ENCODE results near the gene INPP5A. TPM values are rescaled to one million over a fixed set of nuclear protein-coding genes. Genes with fewer than 3 reads are reported as not detected.
A peak's percentile ranks its signal among the peaks of the same experiment; 100 is the strongest.
"Not testable (repeated sequence)": the region's sequence is repeated elsewhere in the genome, so short reads cannot be mapped to it uniquely, and the experiment has no call there.

INPP5A gene
- total RNA-seq, 1 donor from 2014 or later = 18.1 TPM

GRCh38 chr10:132671228-132672154 is 133.9 kb downstream of the INPP5A start:
- peak in 1 of 2 donors; percentile 20 for DNase-seq (ENCODE audit: low read depth in 2 of 2)

- not testable (repeated sequence) for DNase-seq (ENCODE audit: low read depth in 2 of 2)
Observed at GRCh38 chr10:132673746-132674145, 136.2 kb downstream of the INPP5A start.

GRCh38 chr10:132674311-132674710 is 136.7 kb downstream of the INPP5A start:
- no peak for DNase-seq (ENCODE audit: low read depth in 2 of 2)

GRCh38 chr10:132675031-132675740 is 137.6 kb downstream of the INPP5A start:
- DNase-seq (ENCODE audit: low read depth in 2 of 2) = no peak

- DNase-seq (ENCODE audit: low read depth in 2 of 2) = no peak
Observed at GRCh38 chr10:132676193-132676891, 138.8 kb downstream of the INPP5A start.

- DNase-seq (ENCODE audit: low read depth in 2 of 2) = no peak
Observed at GRCh38 chr10:132677096-132677472, 139.5 kb downstream of the INPP5A start.

GRCh38 chr10:132677473-132678227 is 140.1 kb downstream of the INPP5A start:
- no peak for DNase-seq (ENCODE audit: low read depth in 2 of 2)

- no peak for DNase-seq (ENCODE audit: low read depth in 2 of 2)
Observed at GRCh38 chr10:132678436-132679216, 141.0 kb downstream of the INPP5A start.

GRCh38 chr10:132679217-132679595 is 141.6 kb downstream of the INPP5A start:
- DNase-seq (ENCODE audit: low read depth in 2 of 2) = no peak

- no peak for DNase-seq (ENCODE audit: low read depth in 2 of 2)
Observed at GRCh38 chr10:132679640-132680039, 142.1 kb downstream of the INPP5A start.

GRCh38 chr10:132680741-132681140 is 143.2 kb downstream of the INPP5A start:
- DNase-seq (ENCODE audit: low read depth in 2 of 2) = not testable (repeated sequence)

- no peak for DNase-seq (ENCODE audit: low read depth in 2 of 2)
Observed at GRCh38 chr10:132681858-132682755, 144.5 kb downstream of the INPP5A start.

GRCh38 chr10:132684164-132684891 is 146.7 kb downstream of the INPP5A start:
- DNase-seq (ENCODE audit: low read depth in 2 of 2) = peak in 1 of 2 donors; percentile 69

- peak in 1 of 2 donors; percentile 57 for DNase-seq (ENCODE audit: low read depth in 2 of 2)
Observed at GRCh38 chr10:132685101-132685891, 147.7 kb downstream of the INPP5A start.

- no peak for DNase-seq (ENCODE audit: low read depth in 2 of 2)
Observed at GRCh38 chr10:132685921-132686680, 148.5 kb downstream of the INPP5A start.

- DNase-seq (ENCODE audit: low read depth in 2 of 2) = no peak
Observed at GRCh38 chr10:132687181-132687892, 149.8 kb downstream of the INPP5A start.

All from lung microvascular endothelial cell (primary cell).